ENCODE data around the gene ZYG11B.

The ZYG11B gene

GRCh38 chr1:52848423-52848822 lies 122.2 kb downstream of the ZYG11B start:
- TF ChIP-seq TAF1 (IDR thresholded peaks at IDR 0.05; ENCODE audit: borderline replicate concordance, insufficient read depth, low read length) = no peak
- no peak for TF ChIP-seq POLR2AphosphoS5 (IDR thresholded peaks at IDR 0.05; ENCODE audit: low read depth, low read length)
- no peak for TF ChIP-seq SIN3A (IDR thresholded peaks at IDR 0.05; ENCODE audit: borderline replicate concordance, insufficient read depth, low read length)
- TF ChIP-seq FOXP2 (optimal IDR thresholded peaks at IDR 0.05; ENCODE audit: borderline replicate concordance, extremely low read depth, extremely low read length, insufficient read depth) = no peak
- no peak for TF ChIP-seq REST (IDR thresholded peaks at IDR 0.05; ENCODE audit: insufficient read depth in 1 of 2, low read depth in 2 of 2, low read length in 2 of 2)

DNA sequence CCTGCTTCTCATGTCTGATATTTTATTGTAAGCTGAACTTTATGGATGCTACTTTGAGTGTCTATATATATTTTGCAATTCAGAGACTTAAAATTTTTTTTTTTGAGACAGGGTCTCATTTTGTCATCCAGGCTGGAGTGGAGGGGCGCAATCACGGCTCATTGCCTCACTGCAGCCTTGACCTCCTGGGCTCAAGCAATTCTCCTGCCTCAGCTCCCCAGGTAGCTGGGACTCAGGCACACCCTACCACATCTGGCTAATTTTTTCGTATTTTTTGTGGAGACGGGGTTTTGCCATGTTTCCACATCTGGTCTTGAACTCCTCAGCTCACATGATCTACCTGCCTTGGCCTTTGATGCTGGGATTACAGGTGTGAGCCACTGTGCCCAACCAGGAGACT lies 124.7 kb downstream of the ZYG11B start:
- no peak for TF ChIP-seq REST (IDR thresholded peaks at IDR 0.05; ENCODE audit: insufficient read depth in 1 of 2, low read depth in 2 of 2, low read length in 2 of 2)
- TF ChIP-seq SIN3A (IDR thresholded peaks at IDR 0.05; ENCODE audit: borderline replicate concordance, insufficient read depth, low read length) = no peak
- TF ChIP-seq TAF1 (IDR thresholded peaks at IDR 0.05; ENCODE audit: borderline replicate concordance, insufficient read depth, low read length) = no peak
- TF ChIP-seq POLR2AphosphoS5 (IDR thresholded peaks at IDR 0.05; ENCODE audit: low read depth, low read length) = no peak
- TF ChIP-seq FOXP2 (optimal IDR thresholded peaks at IDR 0.05; ENCODE audit: borderline replicate concordance, extremely low read depth, extremely low read length, insufficient read depth) = no peak

DNA sequence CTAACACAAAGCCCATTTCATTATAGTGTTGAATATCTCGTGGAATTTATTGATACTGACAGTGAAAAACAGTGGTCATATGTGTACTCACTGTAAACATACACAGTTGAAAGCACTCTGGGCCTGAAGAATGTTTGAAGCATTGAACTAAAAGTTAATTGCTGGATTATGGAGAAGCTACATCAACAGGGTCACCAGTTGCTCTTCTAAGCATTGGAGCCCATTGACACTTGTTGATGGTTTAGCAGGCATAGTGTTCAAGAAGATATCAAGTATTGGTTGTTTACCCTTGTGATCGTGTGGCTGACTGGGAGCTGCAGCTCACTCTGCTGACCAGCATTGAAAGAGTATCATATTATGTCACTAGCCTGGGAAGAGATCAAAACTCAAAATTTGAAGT lies 126.6 kb downstream of the ZYG11B start:
- no peak for TF ChIP-seq TAF1 (IDR thresholded peaks at IDR 0.05; ENCODE audit: borderline replicate concordance, insufficient read depth, low read length)

- no peak for TF ChIP-seq SIN3A (IDR thresholded peaks at IDR 0.05; ENCODE audit: borderline replicate concordance, insufficient read depth, low read length)
Measured at GRCh38 chr1:52855584-52855983, 129.3 kb downstream of the ZYG11B start.

DNA sequence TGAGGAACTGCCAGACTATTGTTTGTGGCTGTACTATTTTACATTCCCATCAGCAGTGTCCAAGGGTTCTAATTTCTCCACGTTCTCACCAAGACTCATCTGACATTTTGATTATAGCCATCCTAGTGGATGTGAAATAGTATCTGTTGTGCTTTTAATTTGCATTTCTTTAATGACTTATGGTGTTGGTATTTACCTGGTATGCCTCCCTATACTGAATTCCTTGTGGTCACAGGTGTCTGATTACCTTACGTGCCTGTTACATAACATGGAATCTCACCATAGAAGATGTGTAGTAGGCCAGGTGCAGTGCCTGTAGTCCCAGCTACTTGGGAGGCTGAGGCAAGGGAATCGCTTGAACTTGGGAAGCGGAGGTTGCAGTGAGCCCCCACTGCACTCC lies 129.8 kb downstream of the ZYG11B start:
- TF ChIP-seq REST (IDR thresholded peaks at IDR 0.05; ENCODE audit: insufficient read depth in 1 of 2, low read depth in 2 of 2, low read length in 2 of 2) = no peak
- no peak for TF ChIP-seq SIN3A (IDR thresholded peaks at IDR 0.05; ENCODE audit: borderline replicate concordance, insufficient read depth, low read length)
- no peak for TF ChIP-seq POLR2AphosphoS5 (IDR thresholded peaks at IDR 0.05; ENCODE audit: low read depth, low read length)
- no peak for TF ChIP-seq TAF1 (IDR thresholded peaks at IDR 0.05; ENCODE audit: borderline replicate concordance, insufficient read depth, low read length)

- TF ChIP-seq TAF1 (IDR thresholded peaks at IDR 0.05; ENCODE audit: borderline replicate concordance, insufficient read depth, low read length) (no peak), REST (IDR thresholded peaks at IDR 0.05; ENCODE audit: insufficient read depth in 1 of 2, low read depth in 2 of 2, low read length in 2 of 2) (no peak), POLR2AphosphoS5 (IDR thresholded peaks at IDR 0.05; ENCODE audit: low read depth, low read length) (no peak), SIN3A (IDR thresholded peaks at IDR 0.05; ENCODE audit: borderline replicate concordance, insufficient read depth, low read length) (no peak), FOXP2 (optimal IDR thresholded peaks at IDR 0.05; ENCODE audit: borderline replicate concordance, extremely low read depth, extremely low read length, insufficient read depth) (no peak)
Measured at GRCh38 chr1:52857443-52857842, 131.2 kb downstream of the ZYG11B start.

All from PFSK-1 (cell line).